Upper lobe of right lung (tissue), 1 donor: Measurements from ENCODE around the gene WNT2. TPM values are rescaled to one million over a fixed set of nuclear protein-coding genes. Genes with fewer than 3 reads are reported as not detected.
A peak's percentile ranks its signal among the peaks of the same experiment; 100 is the strongest.

ENCODE experiments used
- ATAC-seq: fragments of 200-7000 bp; cut with Tn5 transposase; one replicate; pipeline ENCODE4 v1.9.1; 2020; ENCODE audit warnings: mild to moderate bottlenecking, moderate library complexity
- DNase-seq: peaks from one replicate; pipeline ENCODE4 v3.0.0-alpha.2; 2020
- H3K27ac ChIP-seq: fragments of 200-600 bp; one replicate; pipeline ENCODE4 v1.8.0; 2022
- H3K27me3 ChIP-seq: fragments of 200-600 bp; one replicate; pipeline ENCODE4 v1.8.0; 2022; ENCODE audit warnings: mild to moderate bottlenecking
- H3K36me3 ChIP-seq: fragments of 200-600 bp; one replicate; pipeline ENCODE4 v1.8.0; 2022
- H3K4me1 ChIP-seq: fragments of 200-600 bp; one replicate; pipeline ENCODE4 v1.8.0; 2022
- H3K4me3 ChIP-seq: fragments of 200-600 bp; one replicate; pipeline ENCODE4 v1.8.0; 2022; ENCODE audit warnings: mild to moderate bottlenecking
- H3K9me3 ChIP-seq: fragments of 200-600 bp; one replicate; pipeline ENCODE4 v1.8.0; 2022
- CTCF ChIP-seq: fragments of 200-600 bp; IDR thresholded peaks from one replicate; pipeline ENCODE4 v1.8.0; 2022; ENCODE audit warnings: antibody characterized with exemption
- intact Hi-C: fragments of 100-400 bp; cut with DNase I; formaldehyde crosslinking; loops from one replicate; pipeline ENCODE4 v1.11.0; 2022
- total RNA-seq: library from RNA; stranded (reverse); fragmentation: NEBNext Ultra II Directional; extraction: Animal tissue kit (Norgen Biotek cat#: 25700); gene quantifications from one replicate; pipeline ENCODE4 v1.2.1, GENCODE V29; 2021
- donor health status: DM: no; HTN: yes; CAD: no; lungs with severe emphysema.

WNT2 gene
- total RNA-seq, 1 donor from 2014 or later, result 12.9 TPM

GRCh38 chr7:117283779-117284178 is 39.1 kb downstream of the WNT2 start:
- peaks cover 9% of the 10 kb centered on the region for H3K4me1 ChIP-seq
- H3K36me3 ChIP-seq, result no peaks in the 10 kb centered on the region
- TF ChIP-seq CTCF, result no peak
- ATAC-seq, result no peak
- H3K27ac ChIP-seq, result no peak overlapping the region
- H3K27me3 ChIP-seq, result no peaks in the 10 kb centered on the region
- intact Hi-C loops, result no loop called here
- no peaks in the 10 kb centered on the region for H3K9me3 ChIP-seq
- no peak for DNase-seq
- no peak overlapping the region for H3K4me3 ChIP-seq

GRCh38 chr7:117283371-117283770 is 39.5 kb downstream of the WNT2 start:
- TF ChIP-seq CTCF, result no peak
- Histone ChIP-seq H3K4me3 (no peak overlapping the region), H3K36me3 (no peaks in the 10 kb centered on the region), H3K4me1 (peaks cover 9% of the 10 kb centered on the region), H3K27ac (no peak overlapping the region), H3K9me3 (no peaks in the 10 kb centered on the region), H3K27me3 (no peaks in the 10 kb centered on the region)
- intact Hi-C loops, result no loop called here
- ATAC-seq (no peak), DNase-seq (no peak)

- no peak overlapping the region for H3K4me3 ChIP-seq
- no peaks in the 10 kb centered on the region for H3K27me3 ChIP-seq
- TF ChIP-seq CTCF, result no peak
- H3K36me3 ChIP-seq, result no peaks in the 10 kb centered on the region
- peaks cover 9% of the 10 kb centered on the region for H3K4me1 ChIP-seq
- intact Hi-C loops, result no loop called here
- no peaks in the 10 kb centered on the region for H3K9me3 ChIP-seq
- ATAC-seq (no peak), DNase-seq (no peak)
- no peak overlapping the region for H3K27ac ChIP-seq
Observed at GRCh38 chr7:117282239-117282812, 40.5 kb downstream of the WNT2 start.

GRCh38 chr7:117281562-117281961 is 41.3 kb downstream of the WNT2 start:
- H3K36me3 ChIP-seq, result no peaks in the 10 kb centered on the region
- ATAC-seq, result peak; percentile 83
- H3K27me3 ChIP-seq, result no peaks in the 10 kb centered on the region
- TF ChIP-seq CTCF, result no peak
- no peak overlapping the region for H3K4me3 ChIP-seq
- peaks cover 9% of the 10 kb centered on the region for H3K4me1 ChIP-seq
- H3K9me3 ChIP-seq, result no peaks in the 10 kb centered on the region
- intact Hi-C loops, result no loop called here
- DNase-seq, result no peak
- H3K27ac ChIP-seq, result no peak overlapping the region

GRCh38 chr7:117279931-117280557 is 42.8 kb downstream of the WNT2 start:
- Histone ChIP-seq H3K27me3 (no peaks in the 10 kb centered on the region), H3K36me3 (no peaks in the 10 kb centered on the region), H3K4me1 (peaks cover 9% of the 10 kb centered on the region), H3K9me3 (no peaks in the 10 kb centered on the region), H3K27ac (no peak overlapping the region), H3K4me3 (no peak overlapping the region)
- DNase-seq (no peak), ATAC-seq (peak; percentile 39)
- intact Hi-C loops, result no loop called here
- TF ChIP-seq CTCF, result no peak
